Measurements from ENCODE around the gene TTLL5.

Gene TTLL5

GRCh38 chr14:75736845-75737485 lies 75.9 kb downstream of the TTLL5 start:
- DNase-seq (ENCODE audit: low read depth in 4 of 4, low spot score in 1 of 4) = no peak

- DNase-seq (ENCODE audit: low read depth in 4 of 4, low spot score in 1 of 4) = no peak
Measured at GRCh38 chr14:75738192-75738591, 77.1 kb downstream of the TTLL5 start.

- DNase-seq (ENCODE audit: low read depth in 4 of 4, low spot score in 1 of 4) = no peak
Measured at GRCh38 chr14:75742867-75743266, 81.8 kb downstream of the TTLL5 start.

- no peak for DNase-seq (ENCODE audit: low read depth in 4 of 4, low spot score in 1 of 4)
Measured at GRCh38 chr14:75747899-75748298, 86.9 kb downstream of the TTLL5 start.

GRCh38 chr14:75748336-75748735 lies 87.3 kb downstream of the TTLL5 start:
- no peak for DNase-seq (ENCODE audit: low read depth in 4 of 4, low spot score in 1 of 4)

GRCh38 chr14:75751296-75751695 lies 90.2 kb downstream of the TTLL5 start:
- DNase-seq (ENCODE audit: low read depth in 4 of 4, low spot score in 1 of 4) = no peak

- DNase-seq (ENCODE audit: low read depth in 4 of 4, low spot score in 1 of 4) = no peak
Measured at GRCh38 chr14:75752086-75752485, 91.0 kb downstream of the TTLL5 start.

GRCh38 chr14:75752907-75753594 lies 92.0 kb downstream of the TTLL5 start:
- DNase-seq (ENCODE audit: low read depth in 4 of 4, low spot score in 1 of 4) = no peak

GRCh38 chr14:75753696-75754095 lies 92.7 kb downstream of the TTLL5 start:
- DNase-seq (ENCODE audit: low read depth in 4 of 4, low spot score in 1 of 4) = no peak

- DNase-seq (ENCODE audit: low read depth in 4 of 4, low spot score in 1 of 4) = no peak
Measured at GRCh38 chr14:75757644-75758402, 96.8 kb downstream of the TTLL5 start.

- DNase-seq (ENCODE audit: low read depth in 4 of 4, low spot score in 1 of 4) = no peak
Measured at GRCh38 chr14:75764020-75764419, 103.0 kb downstream of the TTLL5 start.

- no peak for DNase-seq (ENCODE audit: low read depth in 4 of 4, low spot score in 1 of 4)
Measured at GRCh38 chr14:75769047-75769685, 108.1 kb downstream of the TTLL5 start.

- DNase-seq (ENCODE audit: low read depth in 4 of 4, low spot score in 1 of 4) = no peak
Measured at GRCh38 chr14:75770635-75771034, 109.6 kb downstream of the TTLL5 start.

GRCh38 chr14:75771595-75771994 lies 110.5 kb downstream of the TTLL5 start:
- no peak for DNase-seq (ENCODE audit: low read depth in 4 of 4, low spot score in 1 of 4)

GRCh38 chr14:75773046-75773445 lies 112.0 kb downstream of the TTLL5 start:
- no peak for DNase-seq (ENCODE audit: low read depth in 4 of 4, low spot score in 1 of 4)

- no peak for DNase-seq (ENCODE audit: low read depth in 4 of 4, low spot score in 1 of 4)
Measured at GRCh38 chr14:75781096-75781495, 120.0 kb downstream of the TTLL5 start.

- no peak for DNase-seq (ENCODE audit: low read depth in 4 of 4, low spot score in 1 of 4)
Measured at GRCh38 chr14:75783184-75783583, 122.1 kb downstream of the TTLL5 start.

- no peak for DNase-seq (ENCODE audit: low read depth in 4 of 4, low spot score in 1 of 4)
Measured at GRCh38 chr14:75783602-75784313, 122.7 kb downstream of the TTLL5 start.

- no peak for DNase-seq (ENCODE audit: low read depth in 4 of 4, low spot score in 1 of 4)
Measured at GRCh38 chr14:75784314-75784686, 123.3 kb downstream of the TTLL5 start.

GRCh38 chr14:75793806-75794205 lies 132.8 kb downstream of the TTLL5 start:
- DNase-seq (ENCODE audit: low read depth in 4 of 4, low spot score in 1 of 4) = no peak

- no peak for DNase-seq (ENCODE audit: low read depth in 4 of 4, low spot score in 1 of 4)
Measured at GRCh38 chr14:75794615-75795038, 133.6 kb downstream of the TTLL5 start.
